BE2C (cell line): ENCODE results near the gene SLC37A1.
A peak's percentile ranks its signal among the peaks of the same experiment; 100 is the strongest.

ENCODE experiments used
- DNase-seq: peaks from one replicate; pipeline ENCODE4 v3.0.0-alpha.2; 2020
- H3K27me3 ChIP-seq: fragments of 250-450 bp; sonication (Bioruptor Pico); 2 replicates; pipeline ENCODE4 v1.5.1; 2020; ENCODE audit warnings: mild to moderate bottlenecking
- H3K36me3 ChIP-seq: fragments of 250-450 bp; sonication (Bioruptor Pico); 2 replicates; pipeline ENCODE4 v1.5.1; 2020; ENCODE audit warnings: mild to moderate bottlenecking
- H3K4me1 ChIP-seq: fragments of 250-450 bp; sonication (Bioruptor Pico); 2 replicates; pipeline ENCODE4 v1.5.1; 2020
- H3K4me3 ChIP-seq: 2 replicates; pipeline ENCODE4 v1.5.1; 2011; ENCODE audit warnings: low read depth, low read length
- H3K9me3 ChIP-seq: fragments of 250-450 bp; sonication (Bioruptor Pico); 2 replicates; pipeline ENCODE4 v1.5.1; 2020
- CTCF ChIP-seq: IDR thresholded peaks from 2 replicates; pipeline ENCODE4 v1.5.1; 2012; ENCODE audit warnings: mild to moderate bottlenecking, low read depth, low read length

Gene SLC37A1

GRCh38 chr21:42574234-42575027, 60.8 kb downstream of the SLC37A1 start:
- peak; percentile 46 for DNase-seq

GRCh38 chr21:42575111-42575510, 61.5 kb downstream of the SLC37A1 start:
- no peaks in the 10 kb centered on the region for H3K36me3 ChIP-seq
- H3K9me3 ChIP-seq, result no peaks in the 10 kb centered on the region
- no peak for DNase-seq
- H3K4me3 ChIP-seq, result no peak overlapping the region
- no peaks in the 10 kb centered on the region for H3K27me3 ChIP-seq
- TF ChIP-seq CTCF, result no peak
- H3K4me1 ChIP-seq, result peaks cover 8% of the 10 kb centered on the region; the same call in 1 of the 2 replicates

More at GRCh38 chr21:42574234-42575027, 60.8 kb downstream of the SLC37A1 start:
- no peaks in the 10 kb centered on the region for H3K36me3 ChIP-seq
- no peaks in the 10 kb centered on the region for H3K27me3 ChIP-seq
- H3K9me3 ChIP-seq, result no peaks in the 10 kb centered on the region
- H3K4me3 ChIP-seq, result no peak overlapping the region
- peaks cover 8% of the 10 kb centered on the region; the same call in 1 of the 2 replicates for H3K4me1 ChIP-seq
- peak; percentile 60 for TF ChIP-seq CTCF

- H3K36me3 ChIP-seq, result no peaks in the 10 kb centered on the region
- H3K4me3 ChIP-seq, result no peak overlapping the region
- TF ChIP-seq CTCF, result no peak
- no peaks in the 10 kb centered on the region for H3K27me3 ChIP-seq
- no peaks in the 10 kb centered on the region for H3K9me3 ChIP-seq
- no peak for DNase-seq
- no peaks in the 10 kb centered on the region for H3K4me1 ChIP-seq
These were observed 63.0 kb downstream of the SLC37A1 start for GRCh38 chr21:42576639-42577038.

GRCh38 chr21:42578034-42578433, 64.4 kb downstream of the SLC37A1 start:
- Histone ChIP-seq H3K4me1 (no peaks in the 10 kb centered on the region), H3K9me3 (no peaks in the 10 kb centered on the region), H3K27me3 (no peaks in the 10 kb centered on the region), H3K36me3 (no peaks in the 10 kb centered on the region), H3K4me3 (no peak overlapping the region)
- TF ChIP-seq CTCF, result no peak
- no peak for DNase-seq

- Histone ChIP-seq H3K27me3 (no peaks in the 10 kb centered on the region), H3K4me1 (no peaks in the 10 kb centered on the region), H3K36me3 (no peaks in the 10 kb centered on the region), H3K4me3 (no peak overlapping the region), H3K9me3 (no peaks in the 10 kb centered on the region)
- no peak for DNase-seq
- no peak for TF ChIP-seq CTCF
These were observed 65.2 kb downstream of the SLC37A1 start for GRCh38 chr21:42578761-42579415.
